ENCODE data around the gene ZNF223. TPM values are rescaled to one million over a fixed set of nuclear protein-coding genes. Genes with fewer than 3 reads are reported as not detected.

The ZNF223 gene
- total RNA-seq, 1 donor from 2014 or later, result 17.7 TPM

GRCh38 chr19:44050740-44051649 is 841 bp upstream of the ZNF223 start:
- no peak for TF ChIP-seq POLR2AphosphoS5 (IDR thresholded peaks at IDR 0.05; ENCODE audit: insufficient read depth in 1 of 2, low read depth in 1 of 2)
- TF ChIP-seq, protein P1, sequence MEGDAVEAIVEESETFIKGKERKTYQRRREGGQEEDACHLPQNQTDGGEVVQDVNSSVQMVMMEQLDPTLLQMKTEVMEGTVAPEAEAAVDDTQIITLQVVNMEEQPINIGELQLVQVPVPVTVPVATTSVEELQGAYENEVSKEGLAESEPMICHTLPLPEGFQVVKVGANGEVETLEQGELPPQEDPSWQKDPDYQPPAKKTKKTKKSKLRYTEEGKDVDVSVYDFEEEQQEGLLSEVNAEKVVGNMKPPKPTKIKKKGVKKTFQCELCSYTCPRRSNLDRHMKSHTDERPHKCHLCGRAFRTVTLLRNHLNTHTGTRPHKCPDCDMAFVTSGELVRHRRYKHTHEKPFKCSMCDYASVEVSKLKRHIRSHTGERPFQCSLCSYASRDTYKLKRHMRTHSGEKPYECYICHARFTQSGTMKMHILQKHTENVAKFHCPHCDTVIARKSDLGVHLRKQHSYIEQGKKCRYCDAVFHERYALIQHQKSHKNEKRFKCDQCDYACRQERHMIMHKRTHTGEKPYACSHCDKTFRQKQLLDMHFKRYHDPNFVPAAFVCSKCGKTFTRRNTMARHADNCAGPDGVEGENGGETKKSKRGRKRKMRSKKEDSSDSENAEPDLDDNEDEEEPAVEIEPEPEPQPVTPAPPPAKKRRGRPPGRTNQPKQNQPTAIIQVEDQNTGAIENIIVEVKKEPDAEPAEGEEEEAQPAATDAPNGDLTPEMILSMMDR (IDR thresholded peaks at IDR 0.05), result no peak
- TF ChIP-seq POLR2A (IDR thresholded peaks at IDR 0.05), result no peak
- intact Hi-C loops (cut with DNase I), result no loop called here
- peak overlapping the region; percentile 75 for H3K27ac ChIP-seq
- DNase-seq (ENCODE audit: extremely low spot score in 2 of 2), result no peak
- H3K36me3 ChIP-seq, result peaks cover 0 to 20% of the 10 kb centered on the region in 2 donors
- no peaks in the 10 kb centered on the region for H3K9me3 ChIP-seq
- H3K4me1 ChIP-seq, result peaks cover 15% of the 10 kb centered on the region
- no peaks in the 10 kb centered on the region for H3K27me3 ChIP-seq
- peak overlapping the region; percentile 63 to 88 for H3K4me3 ChIP-seq

DNA sequence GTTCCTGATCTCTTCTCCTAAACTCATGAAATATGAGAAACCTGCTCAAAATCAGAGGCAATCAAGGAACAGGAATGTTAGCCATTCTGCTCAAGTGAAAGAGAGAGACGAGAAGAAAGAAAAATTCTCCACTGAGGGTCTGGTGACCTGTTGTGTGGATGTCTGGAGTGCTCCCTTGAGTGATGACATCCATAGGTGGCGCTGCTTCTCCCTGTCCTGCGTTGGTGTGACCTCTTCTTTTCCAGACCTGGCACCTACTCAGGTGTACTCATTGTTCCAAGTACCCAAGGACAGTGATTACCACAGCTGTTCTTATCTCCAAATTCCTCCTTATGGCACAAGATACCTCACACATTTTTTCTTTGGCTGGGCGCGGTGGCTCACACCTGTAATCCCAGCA is 4.0 kb downstream of the ZNF223 start:
- intact Hi-C loops (cut with DNase I), result no loop called here
- H3K36me3 ChIP-seq, result peaks cover 0 to 55% of the 10 kb centered on the region in 2 donors
- H3K9me3 ChIP-seq, result no peaks in the 10 kb centered on the region
- peaks cover 15% of the 10 kb centered on the region for H3K4me1 ChIP-seq
- no peak overlapping the region for H3K4me3 ChIP-seq
- DNase-seq (ENCODE audit: extremely low spot score in 2 of 2), result no peak
- H3K27ac ChIP-seq, result no peak overlapping the region
- no peak for TF ChIP-seq POLR2AphosphoS5 (IDR thresholded peaks at IDR 0.05; ENCODE audit: insufficient read depth in 1 of 2, low read depth in 1 of 2)
- TF ChIP-seq POLR2A (IDR thresholded peaks at IDR 0.05), result no peak
- TF ChIP-seq, protein P1 (IDR thresholded peaks at IDR 0.05), result no peak
- no peaks in the 10 kb centered on the region for H3K27me3 ChIP-seq

- intact Hi-C loops (cut with DNase I), result no loop called here
- no peaks in the 10 kb centered on the region for H3K9me3 ChIP-seq
- no peaks in the 10 kb centered on the region for H3K4me1 ChIP-seq
- H3K36me3 ChIP-seq, result peaks cover 0 to 86% of the 10 kb centered on the region in 2 donors
- no peak overlapping the region for H3K27ac ChIP-seq
- TF ChIP-seq POLR2A (IDR thresholded peaks at IDR 0.05) (no peak), POLR2AphosphoS5 (IDR thresholded peaks at IDR 0.05; ENCODE audit: insufficient read depth in 1 of 2, low read depth in 1 of 2) (no peak)
- TF ChIP-seq, protein P1 (IDR thresholded peaks at IDR 0.05), result no peak
- H3K4me3 ChIP-seq, result no peak overlapping the region
- no peaks in the 10 kb centered on the region for H3K27me3 ChIP-seq
- DNase-seq (ENCODE audit: extremely low spot score in 2 of 2), result no peak
These were observed 7.4 kb downstream of the ZNF223 start for GRCh38 chr19:44059229-44059628.

- Histone ChIP-seq H3K27me3 (no peaks in the 10 kb centered on the region), H3K36me3 (peaks cover 0 to 86% of the 10 kb centered on the region in 2 donors), H3K27ac (no peak overlapping the region), H3K9me3 (peaks cover 12% of the 10 kb centered on the region), H3K4me3 (no peak overlapping the region), H3K4me1 (no peaks in the 10 kb centered on the region)
- intact Hi-C loops (cut with DNase I), result no loop called here
- no peak for TF ChIP-seq POLR2A (IDR thresholded peaks at IDR 0.05)
- no peak for DNase-seq (ENCODE audit: extremely low spot score in 2 of 2)
These were observed 9.2 kb downstream of the ZNF223 start for GRCh38 chr19:44061038-44061437.

DNA sequence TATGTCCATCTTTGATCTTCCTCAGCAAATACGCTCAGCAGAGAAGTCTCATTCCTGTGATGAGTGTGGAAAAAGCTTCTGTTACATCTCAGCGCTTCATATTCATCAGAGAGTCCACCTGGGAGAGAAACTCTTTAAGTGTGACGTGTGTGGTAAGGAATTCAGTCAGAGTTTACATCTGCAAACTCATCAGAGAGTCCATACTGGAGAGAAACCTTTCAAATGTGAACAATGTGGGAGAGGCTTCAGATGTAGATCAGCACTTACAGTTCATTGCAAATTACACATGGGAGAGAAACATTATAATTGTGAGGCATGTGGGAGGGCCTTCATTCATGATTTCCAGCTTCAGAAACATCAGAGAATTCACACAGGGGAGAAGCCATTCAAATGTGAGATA is 14.5 kb downstream of the ZNF223 start:
- TF ChIP-seq, protein P1 (IDR thresholded peaks at IDR 0.05), result no peak
- TF ChIP-seq POLR2AphosphoS5 (IDR thresholded peaks at IDR 0.05; ENCODE audit: insufficient read depth in 1 of 2, low read depth in 1 of 2) (no peak), POLR2A (IDR thresholded peaks at IDR 0.05) (no peak)
- H3K27ac ChIP-seq, result no peak overlapping the region
- intact Hi-C loops (cut with DNase I), result no loop called here
- peaks cover 29% of the 10 kb centered on the region for H3K9me3 ChIP-seq
- peaks cover 4% of the 10 kb centered on the region for H3K4me1 ChIP-seq
- no peak overlapping the region for H3K4me3 ChIP-seq
- no peak for DNase-seq (ENCODE audit: extremely low spot score in 2 of 2)
- H3K27me3 ChIP-seq, result no peaks in the 10 kb centered on the region
- peaks cover 0 to 61% of the 10 kb centered on the region in 2 donors for H3K36me3 ChIP-seq
